ENCODE results near the gene KRT81. TPM values are rescaled to one million over a fixed set of nuclear protein-coding genes. Genes with fewer than 3 reads are reported as not detected.

The KRT81 gene
- total RNA-seq, 1 experiment from 2014 or later = 0.70 TPM

DNA sequence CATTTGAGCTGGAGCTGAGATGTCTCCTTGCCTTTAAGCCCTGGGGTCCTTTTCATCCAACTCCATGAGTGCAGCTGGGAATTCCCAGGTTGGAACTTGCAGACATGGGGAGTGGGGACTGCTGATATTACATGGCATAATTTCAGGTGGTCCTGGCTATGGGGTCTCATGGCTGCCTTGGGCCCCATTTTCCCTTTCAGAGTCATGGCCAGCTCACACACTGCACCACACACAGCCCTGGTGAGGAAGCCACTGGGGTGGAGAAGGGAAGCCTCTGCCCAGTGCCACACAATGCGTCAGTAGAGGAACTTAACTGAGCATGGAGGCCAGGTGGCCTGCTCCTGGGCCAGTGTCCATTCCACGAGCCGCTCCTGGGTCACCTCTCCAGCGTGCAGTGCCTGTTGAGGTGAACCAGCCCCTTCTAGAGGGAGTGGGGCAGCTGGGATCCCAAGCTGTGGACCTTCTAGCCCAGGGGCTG is 34.2 kb downstream of the KRT81 start:
- POLR2A ChIA-PET = no interaction called here
- Mint-ChIP-seq H3K4me1 (peaks cover 10% of the 10 kb centered on the region), H3K4me3 (no peak overlapping the region), H3K9me3 (peaks cover 29% of the 10 kb centered on the region), H3K27me3 (ENCODE audit: low read depth) (peaks cover 61% of the 10 kb centered on the region), H3K36me3 (peaks cover 15% of the 10 kb centered on the region), H3K27ac (no peak overlapping the region)
- DNase-seq (ENCODE audit: low spot score) (no peak), ATAC-seq (no peak)
- CTCF ChIA-PET = interaction anchor here (0.7 to 3.1 kb wide), 5 partner anchors 22 to 614 kb away, joined by 3 to 19 read pairs (median 3); no protein-coding TSS in a partner anchor
- TF ChIP-seq, protein P1, sequence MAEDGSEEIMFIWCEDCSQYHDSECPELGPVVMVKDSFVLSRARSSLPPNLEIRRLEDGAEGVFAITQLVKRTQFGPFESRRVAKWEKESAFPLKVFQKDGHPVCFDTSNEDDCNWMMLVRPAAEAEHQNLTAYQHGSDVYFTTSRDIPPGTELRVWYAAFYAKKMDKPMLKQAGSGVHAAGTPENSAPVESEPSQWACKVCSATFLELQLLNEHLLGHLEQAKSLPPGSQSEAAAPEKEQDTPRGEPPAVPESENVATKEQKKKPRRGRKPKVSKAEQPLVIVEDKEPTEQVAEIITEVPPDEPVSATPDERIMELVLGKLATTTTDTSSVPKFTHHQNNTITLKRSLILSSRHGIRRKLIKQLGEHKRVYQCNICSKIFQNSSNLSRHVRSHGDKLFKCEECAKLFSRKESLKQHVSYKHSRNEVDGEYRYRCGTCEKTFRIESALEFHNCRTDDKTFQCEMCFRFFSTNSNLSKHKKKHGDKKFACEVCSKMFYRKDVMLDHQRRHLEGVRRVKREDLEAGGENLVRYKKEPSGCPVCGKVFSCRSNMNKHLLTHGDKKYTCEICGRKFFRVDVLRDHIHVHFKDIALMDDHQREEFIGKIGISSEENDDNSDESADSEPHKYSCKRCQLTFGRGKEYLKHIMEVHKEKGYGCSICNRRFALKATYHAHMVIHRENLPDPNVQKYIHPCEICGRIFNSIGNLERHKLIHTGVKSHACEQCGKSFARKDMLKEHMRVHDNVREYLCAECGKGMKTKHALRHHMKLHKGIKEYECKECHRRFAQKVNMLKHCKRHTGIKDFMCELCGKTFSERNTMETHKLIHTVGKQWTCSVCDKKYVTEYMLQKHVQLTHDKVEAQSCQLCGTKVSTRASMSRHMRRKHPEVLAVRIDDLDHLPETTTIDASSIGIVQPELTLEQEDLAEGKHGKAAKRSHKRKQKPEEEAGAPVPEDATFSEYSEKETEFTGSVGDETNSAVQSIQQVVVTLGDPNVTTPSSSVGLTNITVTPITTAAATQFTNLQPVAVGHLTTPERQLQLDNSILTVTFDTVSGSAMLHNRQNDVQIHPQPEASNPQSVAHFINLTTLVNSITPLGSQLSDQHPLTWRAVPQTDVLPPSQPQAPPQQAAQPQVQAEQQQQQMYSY (CRISPR knock-in tag; IDR thresholded peaks at IDR 0.05) = no peak

DNA sequence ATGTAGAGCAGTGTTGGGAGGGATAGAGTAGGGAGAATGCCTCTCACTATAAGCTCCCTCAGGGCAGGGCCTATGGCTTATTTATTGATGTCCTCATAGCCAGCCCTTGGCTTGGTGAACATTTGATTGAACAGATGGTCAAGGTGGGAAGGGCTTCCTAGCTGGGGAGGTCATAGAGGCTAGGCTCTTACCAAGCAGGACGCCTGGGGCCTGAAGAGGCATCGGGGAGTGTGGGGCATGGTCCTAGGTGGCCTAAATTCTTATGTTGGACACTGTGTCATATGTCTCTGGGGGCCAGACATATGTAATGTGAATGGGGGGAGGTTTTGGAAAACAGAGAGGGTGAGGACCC is 34.8 kb downstream of the KRT81 start:
- ATAC-seq (no peak), DNase-seq (ENCODE audit: low spot score) (no peak)
- peaks cover 15% of the 10 kb centered on the region for H3K4me1 Mint-ChIP-seq
- POLR2A ChIA-PET = no interaction called here
- peaks cover 12% of the 10 kb centered on the region for H3K36me3 Mint-ChIP-seq
- CTCF ChIA-PET = interaction anchor here (0.7 to 3.1 kb wide), 3 partner anchors 23 to 614 kb away, joined by 3 to 19 read pairs (median 3); no protein-coding TSS in a partner anchor
- H3K4me3 Mint-ChIP-seq = no peak overlapping the region
- TF ChIP-seq, protein P2, sequence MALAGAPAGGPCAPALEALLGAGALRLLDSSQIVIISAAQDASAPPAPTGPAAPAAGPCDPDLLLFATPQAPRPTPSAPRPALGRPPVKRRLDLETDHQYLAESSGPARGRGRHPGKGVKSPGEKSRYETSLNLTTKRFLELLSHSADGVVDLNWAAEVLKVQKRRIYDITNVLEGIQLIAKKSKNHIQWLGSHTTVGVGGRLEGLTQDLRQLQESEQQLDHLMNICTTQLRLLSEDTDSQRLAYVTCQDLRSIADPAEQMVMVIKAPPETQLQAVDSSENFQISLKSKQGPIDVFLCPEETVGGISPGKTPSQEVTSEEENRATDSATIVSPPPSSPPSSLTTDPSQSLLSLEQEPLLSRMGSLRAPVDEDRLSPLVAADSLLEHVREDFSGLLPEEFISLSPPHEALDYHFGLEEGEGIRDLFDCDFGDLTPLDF (CRISPR knock-in tag; IDR thresholded peaks at IDR 0.05) = no peak
- TF ChIP-seq RELA (CRISPR knock-in tag; IDR thresholded peaks at IDR 0.05; ENCODE audit: borderline replicate concordance) (no peak), TP53 (CRISPR knock-in tag; IDR thresholded peaks at IDR 0.05) (no peak), SMAD4 (CRISPR knock-in tag; IDR thresholded peaks at IDR 0.05) (no peak), FOXP1 (CRISPR knock-in tag; IDR thresholded peaks at IDR 0.05; ENCODE audit: borderline replicate concordance) (no peak), ZNF138 (CRISPR knock-in tag; conservative IDR thresholded peaks at IDR 0.05) (no peak), TCF7 (CRISPR knock-in tag; IDR thresholded peaks at IDR 0.05; ENCODE audit: low read depth) (no peak), NR3C1 (CRISPR knock-in tag; conservative IDR thresholded peaks at IDR 0.05; ENCODE audit: low read depth) (no peak)
- TF ChIP-seq, protein P3, sequence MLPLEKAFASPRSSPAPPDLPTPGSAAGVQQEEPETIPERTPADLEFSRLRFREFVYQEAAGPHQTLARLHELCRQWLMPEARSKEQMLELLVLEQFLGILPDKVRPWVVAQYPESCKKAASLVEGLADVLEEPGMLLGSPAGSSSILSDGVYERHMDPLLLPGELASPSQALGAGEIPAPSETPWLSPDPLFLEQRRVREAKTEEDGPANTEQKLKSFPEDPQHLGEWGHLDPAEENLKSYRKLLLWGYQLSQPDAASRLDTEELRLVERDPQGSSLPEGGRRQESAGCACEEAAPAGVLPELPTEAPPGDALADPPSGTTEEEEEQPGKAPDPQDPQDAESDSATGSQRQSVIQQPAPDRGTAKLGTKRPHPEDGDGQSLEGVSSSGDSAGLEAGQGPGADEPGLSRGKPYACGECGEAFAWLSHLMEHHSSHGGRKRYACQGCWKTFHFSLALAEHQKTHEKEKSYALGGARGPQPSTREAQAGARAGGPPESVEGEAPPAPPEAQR (CRISPR knock-in tag; IDR thresholded peaks at IDR 0.05) = no peak
- TF ChIP-seq, protein P4, sequence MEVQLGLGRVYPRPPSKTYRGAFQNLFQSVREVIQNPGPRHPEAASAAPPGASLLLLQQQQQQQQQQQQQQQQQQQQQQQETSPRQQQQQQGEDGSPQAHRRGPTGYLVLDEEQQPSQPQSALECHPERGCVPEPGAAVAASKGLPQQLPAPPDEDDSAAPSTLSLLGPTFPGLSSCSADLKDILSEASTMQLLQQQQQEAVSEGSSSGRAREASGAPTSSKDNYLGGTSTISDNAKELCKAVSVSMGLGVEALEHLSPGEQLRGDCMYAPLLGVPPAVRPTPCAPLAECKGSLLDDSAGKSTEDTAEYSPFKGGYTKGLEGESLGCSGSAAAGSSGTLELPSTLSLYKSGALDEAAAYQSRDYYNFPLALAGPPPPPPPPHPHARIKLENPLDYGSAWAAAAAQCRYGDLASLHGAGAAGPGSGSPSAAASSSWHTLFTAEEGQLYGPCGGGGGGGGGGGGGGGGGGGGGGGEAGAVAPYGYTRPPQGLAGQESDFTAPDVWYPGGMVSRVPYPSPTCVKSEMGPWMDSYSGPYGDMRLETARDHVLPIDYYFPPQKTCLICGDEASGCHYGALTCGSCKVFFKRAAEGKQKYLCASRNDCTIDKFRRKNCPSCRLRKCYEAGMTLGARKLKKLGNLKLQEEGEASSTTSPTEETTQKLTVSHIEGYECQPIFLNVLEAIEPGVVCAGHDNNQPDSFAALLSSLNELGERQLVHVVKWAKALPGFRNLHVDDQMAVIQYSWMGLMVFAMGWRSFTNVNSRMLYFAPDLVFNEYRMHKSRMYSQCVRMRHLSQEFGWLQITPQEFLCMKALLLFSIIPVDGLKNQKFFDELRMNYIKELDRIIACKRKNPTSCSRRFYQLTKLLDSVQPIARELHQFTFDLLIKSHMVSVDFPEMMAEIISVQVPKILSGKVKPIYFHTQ (CRISPR knock-in tag; IDR thresholded peaks at IDR 0.05) = no peak
- H3K9me3 Mint-ChIP-seq = peaks cover 24% of the 10 kb centered on the region
- peaks cover 66% of the 10 kb centered on the region for H3K27me3 Mint-ChIP-seq (ENCODE audit: low read depth)
- H3K27ac Mint-ChIP-seq = no peak overlapping the region

DNA sequence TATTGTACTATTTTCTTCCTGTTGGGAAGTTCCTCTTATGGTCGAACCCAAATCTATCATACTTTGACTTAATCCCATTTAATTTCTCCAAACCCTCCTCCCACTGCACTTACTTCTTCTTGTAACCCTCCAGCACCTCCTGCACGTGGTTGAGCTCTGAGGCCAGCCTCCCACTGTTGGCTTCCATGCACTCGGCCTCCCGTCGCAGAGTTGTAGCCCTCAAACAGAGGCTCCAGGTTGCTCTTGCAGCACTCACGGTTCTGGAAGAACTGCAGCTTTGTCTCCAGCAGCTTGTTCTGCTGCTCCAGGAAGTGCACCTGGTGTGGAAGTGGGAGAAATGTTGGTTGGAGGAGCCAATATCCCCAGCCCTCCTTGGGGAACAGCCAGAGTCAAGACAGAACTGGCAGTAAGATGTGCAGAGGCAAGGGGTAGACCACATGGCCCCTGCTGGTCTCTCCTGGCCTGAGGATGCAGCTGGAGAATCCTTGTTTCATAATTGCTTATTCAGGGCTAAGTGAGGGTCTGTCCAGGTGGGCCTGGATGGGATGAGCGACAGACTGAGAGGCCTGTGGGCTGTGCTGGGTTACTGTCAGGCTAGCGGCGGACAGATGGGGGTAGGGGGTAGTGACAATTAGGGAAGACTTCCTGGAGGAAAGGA is 35.3 kb downstream of the KRT81 start:
- POLR2A ChIA-PET = no interaction called here
- no peak overlapping the region for H3K4me3 Mint-ChIP-seq
- peaks cover 16% of the 10 kb centered on the region for H3K4me1 Mint-ChIP-seq
- DNase-seq (ENCODE audit: low spot score) = no peak
- peaks cover 9% of the 10 kb centered on the region for H3K36me3 Mint-ChIP-seq
- CTCF ChIA-PET = interaction anchor here (0.9 to 3.1 kb wide), 3 partner anchors 23 to 36 kb away, joined by 3 to 19 read pairs (median 3); no protein-coding TSS in a partner anchor
- peaks cover 20% of the 10 kb centered on the region for H3K9me3 Mint-ChIP-seq
- ATAC-seq = no peak
- peaks cover 68% of the 10 kb centered on the region for H3K27me3 Mint-ChIP-seq (ENCODE audit: low read depth)
- no peak overlapping the region for H3K27ac Mint-ChIP-seq
- TF ChIP-seq CREM (CRISPR knock-in tag; IDR thresholded peaks at IDR 0.05) (no peak), ZNF219 (CRISPR knock-in tag; IDR thresholded peaks at IDR 0.05; ENCODE audit: borderline replicate concordance) (no peak), ZNF138 (CRISPR knock-in tag; conservative IDR thresholded peaks at IDR 0.05) (no peak), SP1 (CRISPR knock-in tag; conservative IDR thresholded peaks at IDR 0.05) (no peak)
- TF ChIP-seq, protein P5, sequence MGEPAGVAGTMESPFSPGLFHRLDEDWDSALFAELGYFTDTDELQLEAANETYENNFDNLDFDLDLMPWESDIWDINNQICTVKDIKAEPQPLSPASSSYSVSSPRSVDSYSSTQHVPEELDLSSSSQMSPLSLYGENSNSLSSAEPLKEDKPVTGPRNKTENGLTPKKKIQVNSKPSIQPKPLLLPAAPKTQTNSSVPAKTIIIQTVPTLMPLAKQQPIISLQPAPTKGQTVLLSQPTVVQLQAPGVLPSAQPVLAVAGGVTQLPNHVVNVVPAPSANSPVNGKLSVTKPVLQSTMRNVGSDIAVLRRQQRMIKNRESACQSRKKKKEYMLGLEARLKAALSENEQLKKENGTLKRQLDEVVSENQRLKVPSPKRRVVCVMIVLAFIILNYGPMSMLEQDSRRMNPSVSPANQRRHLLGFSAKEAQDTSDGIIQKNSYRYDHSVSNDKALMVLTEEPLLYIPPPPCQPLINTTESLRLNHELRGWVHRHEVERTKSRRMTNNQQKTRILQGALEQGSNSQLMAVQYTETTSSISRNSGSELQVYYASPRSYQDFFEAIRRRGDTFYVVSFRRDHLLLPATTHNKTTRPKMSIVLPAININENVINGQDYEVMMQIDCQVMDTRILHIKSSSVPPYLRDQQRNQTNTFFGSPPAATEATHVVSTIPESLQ (CRISPR knock-in tag; IDR thresholded peaks at IDR 0.05) = no peak
- TF ChIP-seq, protein P6, sequence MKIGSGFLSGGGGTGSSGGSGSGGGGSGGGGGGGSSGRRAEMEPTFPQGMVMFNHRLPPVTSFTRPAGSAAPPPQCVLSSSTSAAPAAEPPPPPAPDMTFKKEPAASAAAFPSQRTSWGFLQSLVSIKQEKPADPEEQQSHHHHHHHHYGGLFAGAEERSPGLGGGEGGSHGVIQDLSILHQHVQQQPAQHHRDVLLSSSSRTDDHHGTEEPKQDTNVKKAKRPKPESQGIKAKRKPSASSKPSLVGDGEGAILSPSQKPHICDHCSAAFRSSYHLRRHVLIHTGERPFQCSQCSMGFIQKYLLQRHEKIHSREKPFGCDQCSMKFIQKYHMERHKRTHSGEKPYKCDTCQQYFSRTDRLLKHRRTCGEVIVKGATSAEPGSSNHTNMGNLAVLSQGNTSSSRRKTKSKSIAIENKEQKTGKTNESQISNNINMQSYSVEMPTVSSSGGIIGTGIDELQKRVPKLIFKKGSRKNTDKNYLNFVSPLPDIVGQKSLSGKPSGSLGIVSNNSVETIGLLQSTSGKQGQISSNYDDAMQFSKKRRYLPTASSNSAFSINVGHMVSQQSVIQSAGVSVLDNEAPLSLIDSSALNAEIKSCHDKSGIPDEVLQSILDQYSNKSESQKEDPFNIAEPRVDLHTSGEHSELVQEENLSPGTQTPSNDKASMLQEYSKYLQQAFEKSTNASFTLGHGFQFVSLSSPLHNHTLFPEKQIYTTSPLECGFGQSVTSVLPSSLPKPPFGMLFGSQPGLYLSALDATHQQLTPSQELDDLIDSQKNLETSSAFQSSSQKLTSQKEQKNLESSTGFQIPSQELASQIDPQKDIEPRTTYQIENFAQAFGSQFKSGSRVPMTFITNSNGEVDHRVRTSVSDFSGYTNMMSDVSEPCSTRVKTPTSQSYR (CRISPR knock-in tag; IDR thresholded peaks at IDR 0.05) = no peak

Measured in WTC11 (cell line).